ENCODE results near the gene DLGAP3.
A peak's percentile ranks its signal among the peaks of the same experiment; 100 is the strongest.

Gene DLGAP3

DNA sequence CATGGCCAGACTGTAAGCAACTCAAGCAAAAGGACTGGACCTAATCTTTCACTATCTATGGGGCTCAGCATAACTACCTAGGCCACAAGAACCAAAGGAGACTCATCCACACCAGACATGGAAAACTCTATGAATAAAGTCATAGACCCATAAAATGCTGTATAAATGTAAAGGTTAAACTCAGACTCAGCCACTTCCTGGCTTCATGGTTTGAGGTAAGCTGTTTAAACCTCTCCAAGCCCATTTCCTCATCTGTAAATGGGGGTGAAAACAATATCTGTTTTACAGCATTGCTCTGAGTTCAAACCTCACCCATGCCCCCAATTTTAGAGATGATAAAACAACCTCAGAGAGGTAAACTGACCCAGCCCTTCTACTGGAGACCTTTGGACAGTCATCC, 65.9 kb downstream of the DLGAP3 start:
- no peak overlapping the region for H3K27ac ChIP-seq (ENCODE audit: low read length)
- peaks cover 5 to 10% of the 10 kb centered on the region in 2 donors for H3K4me1 ChIP-seq (ENCODE audit: control insufficient read depth in 1 of 2, insufficient read depth in 2 of 2, low read length in 2 of 2)
- no peaks in the 10 kb centered on the region for H3K36me3 ChIP-seq (ENCODE audit: control insufficient read depth in 1 of 2, insufficient read depth in 2 of 2, low read length in 2 of 2)
- no peaks in the 10 kb centered on the region for H3K27me3 ChIP-seq (ENCODE audit: low read depth, low read length)
- no peak overlapping the region for H3K4me3 ChIP-seq (ENCODE audit: low read depth in 1 of 2, low read length in 2 of 2)
- H3K9me3 ChIP-seq (ENCODE audit: control insufficient read depth in 1 of 2, low read length in 2 of 2), result no peaks in the 10 kb centered on the region

DNA sequence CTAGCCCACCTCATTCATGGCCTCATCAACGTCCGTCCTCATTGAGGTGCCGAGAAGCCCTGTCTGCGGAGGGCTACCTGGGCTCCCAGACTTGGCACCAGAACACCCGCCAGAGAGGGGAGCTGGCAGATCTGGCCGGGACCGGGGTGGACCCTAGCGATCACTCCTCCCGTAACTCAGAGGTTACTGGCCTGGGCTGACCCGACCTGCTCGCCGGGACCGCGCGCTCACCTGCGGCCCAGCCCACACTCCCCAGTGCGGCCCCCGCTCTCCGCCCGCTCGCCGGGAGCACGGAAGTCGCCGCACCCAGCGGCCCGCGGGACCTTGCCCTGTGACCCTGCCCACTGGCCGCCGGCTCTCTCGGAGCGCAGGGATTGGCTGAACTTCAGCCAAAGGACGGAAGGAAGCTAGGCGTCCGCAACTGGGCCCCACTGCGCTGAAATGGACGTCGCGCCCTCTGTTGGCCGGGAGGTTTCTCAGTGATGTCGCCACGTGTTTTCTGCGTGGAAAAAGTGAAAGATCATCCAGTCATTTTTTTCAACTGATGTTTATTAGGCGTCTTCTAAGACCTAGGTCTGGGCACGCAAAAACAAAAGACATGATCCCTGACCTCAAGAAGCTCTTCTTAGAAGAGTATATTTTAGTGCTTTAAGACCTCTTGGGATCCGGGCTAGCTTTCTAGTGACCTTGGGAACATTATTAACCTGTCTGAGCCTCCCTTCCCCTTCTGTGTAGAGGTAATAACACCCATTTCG, 69.8 kb downstream of the DLGAP3 start, which contains the start of gene SMIM12:
SMIM12 (minus strand) TSS at position 304 of the 755 bp plus-strand sequence. CDS start 3,772 bp downstream, outside the sequence.
- peaks cover 12% of the 10 kb centered on the region in 2 donors for H3K36me3 ChIP-seq (ENCODE audit: control insufficient read depth in 1 of 2, insufficient read depth in 2 of 2, low read length in 2 of 2)
- peak within 1 kb of the TSS; percentile 84 to 91 for H3K4me3 ChIP-seq (ENCODE audit: low read depth in 1 of 2, low read length in 2 of 2)
- H3K4me1 ChIP-seq (ENCODE audit: control insufficient read depth in 1 of 2, insufficient read depth in 2 of 2, low read length in 2 of 2), result peaks cover 11 to 21% of the 10 kb centered on the region in 2 donors
- H3K9me3 ChIP-seq (ENCODE audit: control insufficient read depth in 1 of 2, low read length in 2 of 2), result no peaks in the 10 kb centered on the region
- H3K27ac ChIP-seq (ENCODE audit: low read length), result peak within 1 kb of the TSS; percentile 98
- no peaks in the 10 kb centered on the region for H3K27me3 ChIP-seq (ENCODE audit: low read depth, low read length)

DNA sequence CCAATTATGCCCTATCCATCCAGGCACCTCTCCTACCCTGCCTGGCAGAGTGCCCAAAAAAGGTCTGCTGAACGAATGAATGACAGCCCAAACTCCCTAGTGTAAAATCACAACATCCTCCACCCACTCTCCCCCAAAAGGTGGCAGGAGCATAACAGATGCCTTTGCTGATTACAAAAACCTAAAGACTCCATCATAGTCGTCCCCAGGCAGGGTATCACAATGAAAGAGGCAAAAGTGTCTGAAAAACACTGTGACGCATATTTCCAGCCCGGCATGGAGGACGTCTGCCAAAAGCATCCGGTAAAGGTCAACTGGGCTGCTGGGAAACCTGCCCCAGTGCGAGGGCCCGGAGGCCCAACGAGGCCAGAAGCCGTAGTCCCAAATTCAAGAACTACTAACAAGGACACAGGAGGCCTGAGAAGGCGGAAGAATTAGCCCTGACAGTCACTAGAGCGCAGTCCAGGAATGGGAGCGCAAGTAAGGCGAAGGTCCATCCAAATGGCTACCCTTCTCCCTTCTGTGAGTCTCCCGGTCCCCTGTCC, 70.5 kb downstream of the DLGAP3 start:
- peaks cover 14 to 19% of the 10 kb centered on the region in 2 donors for H3K36me3 ChIP-seq (ENCODE audit: control insufficient read depth in 1 of 2, insufficient read depth in 2 of 2, low read length in 2 of 2)
- no peaks in the 10 kb centered on the region for H3K9me3 ChIP-seq (ENCODE audit: control insufficient read depth in 1 of 2, low read length in 2 of 2)
- peaks cover 11 to 21% of the 10 kb centered on the region in 2 donors for H3K4me1 ChIP-seq (ENCODE audit: control insufficient read depth in 1 of 2, insufficient read depth in 2 of 2, low read length in 2 of 2)
- peak overlapping the region; percentile 98 for H3K27ac ChIP-seq (ENCODE audit: low read length)
- peak overlapping the region; percentile 84 to 91 for H3K4me3 ChIP-seq (ENCODE audit: low read depth in 1 of 2, low read length in 2 of 2)
- H3K27me3 ChIP-seq (ENCODE audit: low read depth, low read length), result no peaks in the 10 kb centered on the region

DNA sequence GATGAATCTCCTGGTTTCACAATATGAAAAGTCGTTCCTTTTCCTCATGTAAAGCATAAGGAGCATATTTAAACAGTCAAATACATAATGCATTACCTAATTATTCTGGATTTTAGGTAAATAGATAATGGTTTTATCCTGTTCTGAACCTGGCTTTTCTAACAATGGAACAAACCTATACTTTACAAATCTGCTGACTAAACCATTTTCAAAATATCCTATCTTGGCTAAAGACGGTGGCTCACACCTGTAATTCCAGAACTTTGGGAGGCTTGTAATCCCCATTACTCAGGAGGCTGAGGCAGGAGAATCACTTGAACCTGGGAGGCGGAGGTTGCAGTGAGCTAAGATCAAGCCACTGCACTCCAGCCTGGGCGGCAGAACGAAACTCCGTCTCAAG, 72.8 kb downstream of the DLGAP3 start:
- H3K27ac ChIP-seq (ENCODE audit: low read length), result no peak overlapping the region
- peaks cover 19 to 21% of the 10 kb centered on the region in 2 donors for H3K36me3 ChIP-seq (ENCODE audit: control insufficient read depth in 1 of 2, insufficient read depth in 2 of 2, low read length in 2 of 2)
- no peaks in the 10 kb centered on the region for H3K9me3 ChIP-seq (ENCODE audit: control insufficient read depth in 1 of 2, low read length in 2 of 2)
- H3K27me3 ChIP-seq (ENCODE audit: low read depth, low read length), result no peaks in the 10 kb centered on the region
- peaks cover 16 to 27% of the 10 kb centered on the region in 2 donors for H3K4me1 ChIP-seq (ENCODE audit: control insufficient read depth in 1 of 2, insufficient read depth in 2 of 2, low read length in 2 of 2)
- H3K4me3 ChIP-seq (ENCODE audit: low read depth in 1 of 2, low read length in 2 of 2), result no peak overlapping the region

DNA sequence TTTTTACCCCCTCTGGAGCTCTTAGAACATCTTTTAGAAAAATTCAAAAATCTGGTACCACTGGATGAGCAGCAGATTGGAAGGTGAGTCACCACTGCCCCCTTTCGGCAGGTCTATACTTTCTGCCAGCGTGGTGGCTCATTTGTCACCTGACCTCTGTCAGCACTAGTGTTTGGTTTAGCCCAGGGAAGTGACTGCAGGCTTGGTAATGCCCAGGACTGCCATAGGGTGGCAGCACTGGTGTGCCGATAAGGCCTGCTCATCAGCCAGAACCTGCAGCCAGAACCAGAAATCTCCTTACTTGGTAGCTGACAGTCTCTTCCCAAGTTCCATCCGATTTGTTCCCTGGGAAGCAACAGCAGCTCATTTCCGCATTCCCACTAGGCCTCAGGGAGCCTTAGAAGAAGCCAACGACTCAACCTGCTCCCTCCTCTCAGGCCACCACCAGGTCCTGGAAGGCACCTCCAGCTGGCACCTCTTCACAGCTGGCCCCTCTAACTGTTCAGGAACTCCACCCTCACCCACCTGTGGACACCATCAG, 76.7 kb downstream of the DLGAP3 start:
- H3K4me3 ChIP-seq (ENCODE audit: low read depth in 1 of 2, low read length in 2 of 2), result no peak overlapping the region
- peaks cover 5 to 16% of the 10 kb centered on the region in 2 donors for H3K4me1 ChIP-seq (ENCODE audit: control insufficient read depth in 1 of 2, insufficient read depth in 2 of 2, low read length in 2 of 2)
- H3K27ac ChIP-seq (ENCODE audit: low read length), result peak overlapping the region; percentile 67

DNA sequence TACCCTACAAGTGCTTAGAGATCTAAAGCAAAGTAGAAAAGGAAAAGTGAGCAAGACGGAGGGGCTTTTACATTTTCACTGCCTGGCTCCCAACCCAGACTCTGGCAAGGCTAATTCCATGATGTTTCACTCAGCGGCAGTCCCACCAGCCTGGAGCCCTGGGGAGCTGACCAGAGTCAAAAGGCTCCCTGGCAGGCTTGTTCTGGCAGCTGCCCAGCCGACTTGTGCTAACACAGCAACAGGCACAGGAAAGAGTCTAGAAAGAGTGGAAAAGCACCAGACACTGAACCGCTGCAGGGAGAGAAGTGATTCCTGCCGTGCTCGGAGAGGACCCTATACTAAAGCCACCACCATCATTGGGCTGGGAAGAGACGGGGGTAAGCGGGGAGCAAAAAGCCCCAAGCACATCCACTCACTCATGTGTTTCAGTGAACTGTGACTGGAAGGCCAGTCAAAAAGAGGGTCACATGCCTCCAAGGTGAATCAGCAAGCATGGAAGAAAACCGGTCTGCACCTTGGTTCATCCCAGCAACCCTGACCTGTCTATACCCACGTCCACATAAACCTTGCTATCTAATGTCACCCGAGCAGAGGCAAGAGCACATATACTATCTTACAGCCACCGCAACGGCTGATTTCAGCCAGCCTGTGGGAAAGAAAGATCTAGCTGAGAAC, 77.9 kb downstream of the DLGAP3 start:
- Histone ChIP-seq H3K4me1 (ENCODE audit: control insufficient read depth in 1 of 2, insufficient read depth in 2 of 2, low read length in 2 of 2) (peaks cover 5 to 13% of the 10 kb centered on the region in 2 donors), H3K4me3 (ENCODE audit: low read depth in 1 of 2, low read length in 2 of 2) (no peak overlapping the region), H3K36me3 (ENCODE audit: control insufficient read depth in 1 of 2, insufficient read depth in 2 of 2, low read length in 2 of 2) (peaks cover 24 to 28% of the 10 kb centered on the region in 2 donors), H3K27ac (ENCODE audit: low read length) (peak overlapping the region; percentile 19), H3K27me3 (ENCODE audit: low read depth, low read length) (no peaks in the 10 kb centered on the region), H3K9me3 (ENCODE audit: control insufficient read depth in 1 of 2, low read length in 2 of 2) (no peaks in the 10 kb centered on the region)

More for the DNA sequence above, 76.7 kb downstream of the DLGAP3 start:
- H3K36me3 ChIP-seq (ENCODE audit: control insufficient read depth in 1 of 2, insufficient read depth in 2 of 2, low read length in 2 of 2), result peaks cover 24 to 26% of the 10 kb centered on the region in 2 donors
- H3K27me3 ChIP-seq (ENCODE audit: low read depth, low read length), result no peaks in the 10 kb centered on the region
- no peaks in the 10 kb centered on the region for H3K9me3 ChIP-seq (ENCODE audit: control insufficient read depth in 1 of 2, low read length in 2 of 2)

DNA sequence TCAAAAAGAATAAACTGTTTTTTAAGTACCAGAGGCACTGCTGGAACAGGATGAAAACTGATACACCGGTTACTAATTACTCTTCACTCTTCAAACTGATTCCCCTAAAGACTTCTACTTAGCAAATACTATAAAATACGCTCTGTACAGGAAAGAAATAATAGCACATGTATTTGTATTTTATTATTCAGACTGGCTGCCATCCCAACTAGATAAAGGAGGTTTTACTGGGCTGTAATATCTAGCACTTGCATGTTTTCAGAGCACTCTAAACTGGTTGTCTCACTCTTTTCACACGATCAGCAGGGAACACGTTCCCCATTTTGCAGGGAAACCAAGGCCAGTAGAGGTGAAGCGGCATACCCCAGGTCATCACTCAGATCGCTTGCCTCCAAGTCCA, 79.1 kb downstream of the DLGAP3 start:
- no peak overlapping the region for H3K4me3 ChIP-seq (ENCODE audit: low read depth in 1 of 2, low read length in 2 of 2)
- no peaks in the 10 kb centered on the region for H3K9me3 ChIP-seq (ENCODE audit: control insufficient read depth in 1 of 2, low read length in 2 of 2)
- peaks cover 5 to 12% of the 10 kb centered on the region in 2 donors for H3K4me1 ChIP-seq (ENCODE audit: control insufficient read depth in 1 of 2, insufficient read depth in 2 of 2, low read length in 2 of 2)
- H3K36me3 ChIP-seq (ENCODE audit: control insufficient read depth in 1 of 2, insufficient read depth in 2 of 2, low read length in 2 of 2), result peaks cover 19 to 23% of the 10 kb centered on the region in 2 donors
- no peak overlapping the region for H3K27ac ChIP-seq (ENCODE audit: low read length)
- no peaks in the 10 kb centered on the region for H3K27me3 ChIP-seq (ENCODE audit: low read depth, low read length)

DNA sequence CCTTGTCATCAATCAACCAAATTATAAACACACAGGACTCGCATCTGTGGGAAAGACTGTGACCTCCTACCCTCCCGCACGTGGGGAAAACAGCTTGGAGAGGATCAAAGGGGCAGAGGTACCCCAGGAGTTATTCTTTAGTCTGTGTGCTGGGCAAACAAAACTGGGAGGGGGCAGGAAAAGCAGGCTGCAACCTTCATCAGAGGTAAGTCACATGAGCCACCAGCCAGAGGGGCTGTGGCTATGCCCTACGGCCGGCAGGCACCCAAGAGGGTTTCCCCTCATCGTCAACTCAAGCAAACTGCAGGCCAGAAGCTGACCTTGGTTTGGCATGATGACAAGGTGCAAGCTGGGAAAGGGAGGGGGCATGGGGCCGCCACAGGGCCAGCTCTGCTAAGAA, 82.4 kb downstream of the DLGAP3 start:
- Histone ChIP-seq H3K4me1 (ENCODE audit: control insufficient read depth in 1 of 2, insufficient read depth in 2 of 2, low read length in 2 of 2) (peaks cover 0 to 6% of the 10 kb centered on the region in 2 donors), H3K27ac (ENCODE audit: low read length) (no peak overlapping the region), H3K9me3 (ENCODE audit: control insufficient read depth in 1 of 2, low read length in 2 of 2) (no peaks in the 10 kb centered on the region), H3K36me3 (ENCODE audit: control insufficient read depth in 1 of 2, insufficient read depth in 2 of 2, low read length in 2 of 2) (peaks cover 3 to 13% of the 10 kb centered on the region in 2 donors), H3K27me3 (ENCODE audit: low read depth, low read length) (no peaks in the 10 kb centered on the region), H3K4me3 (ENCODE audit: low read depth in 1 of 2, low read length in 2 of 2) (no peak overlapping the region)

DNA sequence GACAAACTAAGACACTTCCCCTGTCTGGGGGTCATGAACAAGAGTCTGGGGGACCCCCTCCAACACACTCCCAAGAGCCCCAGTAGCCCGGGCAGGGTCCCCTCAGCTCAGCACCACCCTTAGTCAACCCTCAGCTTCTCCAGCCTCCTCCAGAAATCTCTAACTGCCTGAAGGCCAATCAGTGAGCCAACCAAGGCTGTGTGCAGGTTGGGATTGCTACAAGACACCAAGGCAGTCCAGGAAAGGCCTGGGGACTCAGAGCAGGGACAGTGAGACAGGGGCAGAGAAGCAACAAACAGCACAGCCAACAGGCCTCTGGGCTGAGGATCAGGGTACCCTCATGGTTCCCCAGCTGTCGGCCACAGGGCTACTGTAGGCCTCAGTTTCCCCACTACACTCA, 83.2 kb downstream of the DLGAP3 start:
- H3K4me3 ChIP-seq (ENCODE audit: low read depth in 1 of 2, low read length in 2 of 2), result no peak overlapping the region
- no peak overlapping the region for H3K27ac ChIP-seq (ENCODE audit: low read length)
- peaks cover 0 to 6% of the 10 kb centered on the region in 2 donors for H3K4me1 ChIP-seq (ENCODE audit: control insufficient read depth in 1 of 2, insufficient read depth in 2 of 2, low read length in 2 of 2)
- no peaks in the 10 kb centered on the region for H3K27me3 ChIP-seq (ENCODE audit: low read depth, low read length)
- peaks cover 3 to 8% of the 10 kb centered on the region in 2 donors for H3K36me3 ChIP-seq (ENCODE audit: control insufficient read depth in 1 of 2, insufficient read depth in 2 of 2, low read length in 2 of 2)
- no peaks in the 10 kb centered on the region for H3K9me3 ChIP-seq (ENCODE audit: control insufficient read depth in 1 of 2, low read length in 2 of 2)

DNA sequence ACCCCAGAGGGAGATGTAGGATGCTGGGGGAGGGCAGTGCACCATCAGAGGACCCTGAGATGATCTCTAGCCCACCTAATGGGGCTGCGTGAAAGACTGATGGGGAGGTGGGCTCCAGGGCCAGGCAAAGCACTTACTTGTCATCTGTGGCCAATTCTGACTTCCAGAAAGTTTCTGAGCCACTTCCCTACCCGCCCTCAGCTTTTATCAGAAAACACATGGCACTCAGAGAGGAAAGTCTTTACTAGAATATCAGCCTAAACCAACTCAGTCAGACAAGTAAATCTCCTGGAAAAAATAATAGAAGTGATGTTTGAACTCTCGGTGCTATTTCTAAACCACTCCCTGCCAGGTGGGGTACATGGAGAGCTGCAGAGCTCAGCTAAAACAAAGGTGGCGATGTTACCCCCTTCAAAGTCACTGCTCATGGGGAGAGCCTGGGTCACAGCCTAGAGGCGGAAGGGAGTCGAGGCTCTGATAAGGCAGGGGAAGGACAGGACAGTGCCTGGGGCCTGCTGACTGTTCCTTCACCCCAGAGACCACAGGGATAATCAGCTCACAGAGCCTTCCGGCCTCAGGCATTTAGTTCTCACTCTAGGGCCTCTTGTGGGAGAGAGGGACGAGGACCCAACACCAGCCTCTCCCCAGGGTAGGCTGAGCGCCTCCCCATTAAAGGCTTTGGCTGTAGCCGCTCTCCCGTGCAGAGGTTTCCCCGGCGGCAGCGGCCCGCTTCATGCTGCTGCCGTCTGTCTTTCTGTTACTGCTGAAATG, 84.1 kb downstream of the DLGAP3 start:
- Histone ChIP-seq H3K27ac (ENCODE audit: low read length) (no peak overlapping the region), H3K4me3 (ENCODE audit: low read depth in 1 of 2, low read length in 2 of 2) (no peak overlapping the region), H3K27me3 (ENCODE audit: low read depth, low read length) (no peaks in the 10 kb centered on the region), H3K9me3 (ENCODE audit: control insufficient read depth in 1 of 2, low read length in 2 of 2) (no peaks in the 10 kb centered on the region), H3K36me3 (ENCODE audit: control insufficient read depth in 1 of 2, insufficient read depth in 2 of 2, low read length in 2 of 2) (peaks cover 0 to 8% of the 10 kb centered on the region in 2 donors), H3K4me1 (ENCODE audit: control insufficient read depth in 1 of 2, insufficient read depth in 2 of 2, low read length in 2 of 2) (peaks cover 0 to 6% of the 10 kb centered on the region in 2 donors)

All from muscle layer of duodenum (tissue), 2 donors.